Measurements from ENCODE around the gene TNIP1. TPM values are rescaled to one million over a fixed set of nuclear protein-coding genes. Genes with fewer than 3 reads are reported as not detected.

Gene TNIP1
- total RNA-seq, 2 experiments from 2014 or later, result 51.4 to 77.5 TPM

DNA sequence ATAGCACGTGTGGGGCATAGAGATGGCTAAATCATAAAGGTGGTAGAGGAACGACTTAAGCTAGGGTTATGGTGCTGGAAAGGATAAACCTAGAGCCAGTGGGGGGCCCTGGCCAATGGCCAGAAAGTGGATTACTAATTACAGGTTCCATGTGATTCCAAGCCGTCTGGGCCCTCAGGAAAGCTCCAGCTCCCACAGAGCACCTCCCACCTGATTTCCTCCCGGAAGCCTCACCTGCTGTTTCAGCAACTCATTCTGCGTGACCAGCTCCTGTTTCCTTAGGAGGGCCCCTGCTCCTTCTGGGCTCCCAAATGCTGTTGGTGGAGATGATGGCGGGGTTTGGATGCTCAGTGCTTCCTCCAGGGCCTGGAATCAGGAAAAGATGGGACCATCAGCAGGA lies 44.3 kb downstream of the TNIP1 start:
- no TSS peak for BruUV-seq (replicated peaks)
- no peak overlapping the region for H3K4me2 ChIP-seq (ENCODE audit: low read length)
- no peak overlapping the region for H3K4me3 ChIP-seq (ENCODE audit: low read depth, low read length, poor library complexity, severe bottlenecking)
- intact Hi-C loops (cut with micrococcal nuclease; ENCODE audit: unreplicated experiment), result no loop called here
- H3K4me1 ChIP-seq (ENCODE audit: insufficient read depth, low read length, poor library complexity, severe bottlenecking), result no peaks in the 10 kb centered on the region
- TF ChIP-seq, protein P1, sequence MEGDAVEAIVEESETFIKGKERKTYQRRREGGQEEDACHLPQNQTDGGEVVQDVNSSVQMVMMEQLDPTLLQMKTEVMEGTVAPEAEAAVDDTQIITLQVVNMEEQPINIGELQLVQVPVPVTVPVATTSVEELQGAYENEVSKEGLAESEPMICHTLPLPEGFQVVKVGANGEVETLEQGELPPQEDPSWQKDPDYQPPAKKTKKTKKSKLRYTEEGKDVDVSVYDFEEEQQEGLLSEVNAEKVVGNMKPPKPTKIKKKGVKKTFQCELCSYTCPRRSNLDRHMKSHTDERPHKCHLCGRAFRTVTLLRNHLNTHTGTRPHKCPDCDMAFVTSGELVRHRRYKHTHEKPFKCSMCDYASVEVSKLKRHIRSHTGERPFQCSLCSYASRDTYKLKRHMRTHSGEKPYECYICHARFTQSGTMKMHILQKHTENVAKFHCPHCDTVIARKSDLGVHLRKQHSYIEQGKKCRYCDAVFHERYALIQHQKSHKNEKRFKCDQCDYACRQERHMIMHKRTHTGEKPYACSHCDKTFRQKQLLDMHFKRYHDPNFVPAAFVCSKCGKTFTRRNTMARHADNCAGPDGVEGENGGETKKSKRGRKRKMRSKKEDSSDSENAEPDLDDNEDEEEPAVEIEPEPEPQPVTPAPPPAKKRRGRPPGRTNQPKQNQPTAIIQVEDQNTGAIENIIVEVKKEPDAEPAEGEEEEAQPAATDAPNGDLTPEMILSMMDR (conservative IDR thresholded peaks at IDR 0.05; ENCODE audit: low read length), result no peak
- TF ChIP-seq EZH2phosphoT487 (IDR thresholded peaks at IDR 0.05; ENCODE audit: borderline replicate concordance, low read depth, low read length), result no peak
- H4K20me1 ChIP-seq (ENCODE audit: insufficient read depth, low read length), result no peaks in the 10 kb centered on the region
- CTCF ChIA-PET (ENCODE audit: unreplicated experiment), result no interaction called here
- peaks cover 85% of the 10 kb centered on the region for H3K36me3 ChIP-seq (ENCODE audit: insufficient read depth, low read length)
- POLR2A ChIA-PET, result interaction anchor here (0.6 to 1.7 kb wide), 3 partner anchors 79 to 226 kb away, joined by 3 to 7 read pairs (median 4); no protein-coding TSS in a partner anchor
- H2AFZ ChIP-seq (ENCODE audit: low read length), result no peak overlapping the region
- no peaks in the 10 kb centered on the region for H3K9me2 ChIP-seq (ENCODE audit: insufficient read depth, low read length)
- H3K27ac ChIP-seq (ENCODE audit: low read depth, low read length, poor library complexity, severe bottlenecking), result no peak overlapping the region
- H3K79me2 ChIP-seq (ENCODE audit: insufficient read depth, low read depth, low read length), result no peaks in the 10 kb centered on the region
- no peak for DNase-seq (ENCODE audit: low spot score)
- no peaks in the 10 kb centered on the region for H3K9me3 ChIP-seq (ENCODE audit: low read length)

DNA sequence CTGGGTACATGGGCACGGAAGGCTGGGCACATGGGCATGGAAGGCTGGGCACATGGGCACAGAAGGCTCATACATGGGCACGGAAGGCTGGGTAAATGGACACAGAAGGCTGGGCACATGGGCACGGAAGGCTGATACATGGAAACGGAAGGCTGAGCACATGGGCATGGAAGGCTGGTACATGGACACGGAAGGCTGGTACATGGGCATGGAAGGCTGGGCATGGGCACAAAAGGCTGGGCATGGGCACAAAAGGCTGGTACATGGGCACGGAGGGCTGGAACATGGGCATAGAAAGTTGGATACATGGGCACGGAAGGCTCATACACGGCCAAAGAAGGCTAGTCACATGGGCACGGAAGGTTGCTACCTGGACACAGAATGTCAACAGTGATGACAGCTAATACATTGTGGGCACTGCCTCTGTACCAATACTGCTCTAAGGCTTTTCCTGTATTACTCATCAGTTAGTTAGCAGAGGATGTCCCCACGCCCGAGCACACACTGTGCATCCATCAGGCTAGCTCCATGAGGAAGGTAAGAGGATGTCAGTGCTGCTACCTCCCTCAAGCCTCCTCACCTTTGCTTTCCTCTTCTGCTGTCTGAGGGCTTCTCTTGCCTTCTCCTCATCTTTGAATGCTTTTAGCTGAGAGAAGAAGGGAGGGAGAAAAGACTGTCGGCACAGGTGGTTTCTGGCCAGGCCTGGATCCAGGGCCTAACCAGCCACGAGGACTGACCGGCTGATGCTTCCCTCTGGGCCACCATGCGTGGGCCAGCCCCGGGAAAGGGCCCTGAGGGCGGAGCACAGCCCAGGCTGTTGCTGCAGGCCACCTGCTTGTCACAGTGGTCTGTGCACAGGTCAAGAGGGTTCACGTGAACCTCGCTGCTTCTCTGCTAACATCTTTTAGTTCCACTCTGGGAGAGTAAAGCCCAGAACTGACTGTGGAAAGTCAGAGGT lies 46.1 kb downstream of the TNIP1 start:
- H3K79me2 ChIP-seq (ENCODE audit: insufficient read depth, low read depth, low read length), result no peaks in the 10 kb centered on the region
- no peaks in the 10 kb centered on the region for H3K9me2 ChIP-seq (ENCODE audit: insufficient read depth, low read length)
- peaks cover 91% of the 10 kb centered on the region for H3K36me3 ChIP-seq (ENCODE audit: insufficient read depth, low read length)
- H3K27ac ChIP-seq (ENCODE audit: low read depth, low read length, poor library complexity, severe bottlenecking), result no peak overlapping the region
- intact Hi-C loops (cut with micrococcal nuclease; ENCODE audit: unreplicated experiment), result no loop called here
- H3K4me2 ChIP-seq (ENCODE audit: low read length), result no peak overlapping the region
- H3K4me1 ChIP-seq (ENCODE audit: insufficient read depth, low read length, poor library complexity, severe bottlenecking), result no peaks in the 10 kb centered on the region
- no peak overlapping the region for H2AFZ ChIP-seq (ENCODE audit: low read length)
- H4K20me1 ChIP-seq (ENCODE audit: insufficient read depth, low read length), result no peaks in the 10 kb centered on the region
- CTCF ChIA-PET (ENCODE audit: unreplicated experiment), result no interaction called here
- TF ChIP-seq, protein P1 (conservative IDR thresholded peaks at IDR 0.05; ENCODE audit: low read length), result no peak
- no peak for TF ChIP-seq EZH2phosphoT487 (IDR thresholded peaks at IDR 0.05; ENCODE audit: borderline replicate concordance, low read depth, low read length)
- no peak overlapping the region for H3K4me3 ChIP-seq (ENCODE audit: low read depth, low read length, poor library complexity, severe bottlenecking)
- DNase-seq (ENCODE audit: low spot score), result no peak
- POLR2A ChIA-PET, result no interaction called here
- BruUV-seq (replicated peaks), result no TSS peak
- H3K9me3 ChIP-seq (ENCODE audit: low read length), result no peaks in the 10 kb centered on the region
